Measurements from ENCODE around the gene RBFOX1.

RBFOX1 gene

DNA sequence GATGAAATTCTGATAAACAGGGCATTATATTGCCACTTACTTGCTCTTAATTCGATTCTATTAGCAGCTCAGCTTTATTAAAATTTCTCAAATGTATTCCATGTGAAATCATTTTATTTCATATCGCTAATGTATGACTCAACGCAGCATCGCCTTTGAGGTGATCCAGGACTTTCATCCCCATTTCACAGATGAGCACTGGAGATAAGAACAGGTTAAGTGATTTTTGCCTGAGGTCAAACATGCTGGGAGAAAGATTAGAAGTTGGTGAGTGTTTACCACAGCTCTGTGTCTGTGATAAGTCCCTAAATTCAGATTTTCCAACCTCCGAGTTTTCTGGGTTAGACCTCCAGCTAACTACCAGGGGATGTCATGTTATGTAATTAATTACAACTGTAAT is 43.6 kb downstream of the RBFOX1 start:
- H3K9me3 ChIP-seq (replicated peaks in 1 of 2; ENCODE audit: control insufficient read depth in 2 of 2, insufficient read depth in 1 of 2, low read depth in 1 of 2, low read length in 2 of 2) = no peaks in the 10 kb centered on the region
- no peak overlapping the region for H3K14ac ChIP-seq (ENCODE audit: low read length)
- no peak overlapping the region for H3K27ac ChIP-seq (replicated peaks; ENCODE audit: low read length)
- no peak overlapping the region for H2BK12ac ChIP-seq (ENCODE audit: low read length)
- no peak overlapping the region for H2BK120ac ChIP-seq (ENCODE audit: low read depth, low read length)
- H2BK5ac ChIP-seq (ENCODE audit: low read length) = no peak overlapping the region
- H3K9ac ChIP-seq (ENCODE audit: low read depth, low read length, poor library complexity) = no peak overlapping the region
- no peak overlapping the region for H3K4me2 ChIP-seq (ENCODE audit: insufficient read depth, low read length, poor library complexity, severe bottlenecking)
- no CpG with 5 or more reads among the region's 5 CpGs for WGBS, 2 donors (ENCODE audit: extremely low coverage in 2 of 2, insufficient read length in 2 of 2, insufficient replicate concordance in 1 of 2)
- no peaks in the 10 kb centered on the region for H3K4me1 ChIP-seq (ENCODE audit: control insufficient read depth in 2 of 2, insufficient read depth in 1 of 2, low read depth in 1 of 2, low read length in 2 of 2)
- no peaks in the 10 kb centered on the region for H3K27me3 ChIP-seq (ENCODE audit: control insufficient read depth in 3 of 3, insufficient read depth in 3 of 3, low read depth in 1 of 3, low read length in 3 of 3)
- no peak overlapping the region for H3K18ac ChIP-seq (ENCODE audit: low read length)
- no peak overlapping the region for H3K4ac ChIP-seq (ENCODE audit: low read length)
- no peak overlapping the region for H3K4me3 ChIP-seq (ENCODE audit: low read length in 2 of 2)
- DNase-seq (ENCODE audit: low spot score) = no peak
- no peak overlapping the region for H2AK5ac ChIP-seq (ENCODE audit: low read depth, low read length)
- no peak overlapping the region for H2AFZ ChIP-seq (ENCODE audit: low read length)
- no peak overlapping the region for H3K23ac ChIP-seq (ENCODE audit: low read depth, low read length, poor library complexity)
- H3K36me3 ChIP-seq (replicated peaks in 1 of 2; ENCODE audit: control insufficient read depth in 2 of 2, insufficient read depth in 2 of 2, low read length in 2 of 2) = no peaks in the 10 kb centered on the region
- H3K79me1 ChIP-seq (ENCODE audit: low read depth, low read length) = no peaks in the 10 kb centered on the region
- H2BK15ac ChIP-seq (ENCODE audit: low read length) = no peak overlapping the region
- H4K91ac ChIP-seq (ENCODE audit: low read depth, low read length, poor library complexity) = no peak overlapping the region
- H4K8ac ChIP-seq (ENCODE audit: low read depth, low read length) = no peak overlapping the region

DNA sequence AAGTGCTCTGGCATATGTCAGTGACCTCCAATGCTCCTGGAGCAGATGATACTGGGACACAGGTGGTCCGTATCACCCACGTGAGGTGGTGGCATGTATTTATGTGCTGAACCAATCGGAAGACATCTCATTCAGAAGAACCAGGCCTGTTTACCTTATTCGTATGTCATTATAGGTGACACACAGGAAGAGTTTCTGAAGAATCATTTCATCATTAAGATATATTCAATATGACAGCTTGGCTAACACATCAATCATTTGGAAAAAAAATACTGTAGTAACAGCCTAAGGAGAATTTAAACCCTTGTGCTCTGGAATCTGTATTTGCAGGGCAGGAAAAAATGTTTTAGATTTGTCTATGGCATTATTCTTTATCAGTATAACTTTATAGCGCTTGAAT is 44.6 kb downstream of the RBFOX1 start:
- H2BK5ac ChIP-seq (ENCODE audit: low read length) = no peak overlapping the region
- H2BK12ac ChIP-seq (ENCODE audit: low read length) = no peak overlapping the region
- no peak overlapping the region for H3K4me3 ChIP-seq (ENCODE audit: low read length in 2 of 2)
- DNase-seq (ENCODE audit: low spot score) = no peak
- no peak overlapping the region for H3K27ac ChIP-seq (replicated peaks; ENCODE audit: low read length)
- H3K18ac ChIP-seq (ENCODE audit: low read length) = no peak overlapping the region
- no peaks in the 10 kb centered on the region for H3K9me3 ChIP-seq (replicated peaks in 1 of 2; ENCODE audit: control insufficient read depth in 2 of 2, insufficient read depth in 1 of 2, low read depth in 1 of 2, low read length in 2 of 2)
- H3K4me1 ChIP-seq (ENCODE audit: control insufficient read depth in 2 of 2, insufficient read depth in 1 of 2, low read depth in 1 of 2, low read length in 2 of 2) = no peaks in the 10 kb centered on the region
- no peaks in the 10 kb centered on the region for H3K79me1 ChIP-seq (ENCODE audit: low read depth, low read length)
- no peak overlapping the region for H4K8ac ChIP-seq (ENCODE audit: low read depth, low read length)
- H3K23ac ChIP-seq (ENCODE audit: low read depth, low read length, poor library complexity) = no peak overlapping the region
- no peaks in the 10 kb centered on the region for H3K27me3 ChIP-seq (ENCODE audit: control insufficient read depth in 3 of 3, insufficient read depth in 3 of 3, low read depth in 1 of 3, low read length in 3 of 3)
- H3K4ac ChIP-seq (ENCODE audit: low read length) = no peak overlapping the region
- no peak overlapping the region for H3K4me2 ChIP-seq (ENCODE audit: insufficient read depth, low read length, poor library complexity, severe bottlenecking)
- H2BK15ac ChIP-seq (ENCODE audit: low read length) = no peak overlapping the region
- no peak overlapping the region for H2AFZ ChIP-seq (ENCODE audit: low read length)
- no peak overlapping the region for H4K91ac ChIP-seq (ENCODE audit: low read depth, low read length, poor library complexity)
- no peak overlapping the region for H3K14ac ChIP-seq (ENCODE audit: low read length)
- H2AK5ac ChIP-seq (ENCODE audit: low read depth, low read length) = no peak overlapping the region
- no peaks in the 10 kb centered on the region for H3K36me3 ChIP-seq (replicated peaks in 1 of 2; ENCODE audit: control insufficient read depth in 2 of 2, insufficient read depth in 2 of 2, low read length in 2 of 2)
- H3K9ac ChIP-seq (ENCODE audit: low read depth, low read length, poor library complexity) = no peak overlapping the region
- H2BK120ac ChIP-seq (ENCODE audit: low read depth, low read length) = no peak overlapping the region
- no CpG with 5 or more reads among the region's 5 CpGs for WGBS, 2 donors (ENCODE audit: extremely low coverage in 2 of 2, insufficient read length in 2 of 2, insufficient replicate concordance in 1 of 2)

DNA sequence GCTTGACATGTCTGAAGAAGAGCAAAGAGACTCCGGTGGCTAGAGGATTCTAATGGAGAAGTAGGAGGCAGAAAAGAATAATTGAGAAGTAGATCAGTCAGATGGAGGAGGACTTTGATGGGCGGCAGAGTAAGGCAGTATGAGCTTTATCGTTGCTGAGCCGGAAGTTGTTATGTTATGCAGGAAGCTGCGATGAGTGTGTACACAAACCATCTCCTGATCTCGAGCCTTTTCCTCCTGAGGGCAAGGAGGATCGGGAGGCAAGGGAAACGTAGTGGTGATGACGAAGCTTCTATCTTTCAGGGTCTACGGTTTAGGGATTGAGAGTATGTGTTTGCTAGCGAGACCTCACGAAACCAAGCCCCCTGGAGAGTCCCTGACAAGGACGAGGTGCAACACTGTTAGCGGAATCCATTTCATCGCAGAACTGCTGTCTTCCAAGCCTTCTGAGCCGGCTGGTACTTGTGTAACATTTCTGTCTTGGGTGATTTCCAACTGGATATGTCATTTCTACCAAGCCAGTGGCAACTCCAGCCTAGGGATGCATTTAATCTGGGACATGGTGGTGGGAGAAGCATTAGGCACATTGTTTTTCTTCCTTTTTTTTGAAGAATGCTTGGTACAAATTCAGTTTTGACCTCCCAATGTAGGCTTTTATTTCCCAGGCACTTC is 45.5 kb downstream of the RBFOX1 start:
- Histone ChIP-seq H3K14ac (ENCODE audit: low read length) (no peak overlapping the region), H2AK5ac (ENCODE audit: low read depth, low read length) (no peak overlapping the region), H3K4me1 (ENCODE audit: control insufficient read depth in 2 of 2, insufficient read depth in 1 of 2, low read depth in 1 of 2, low read length in 2 of 2) (no peaks in the 10 kb centered on the region), H4K8ac (ENCODE audit: low read depth, low read length) (no peak overlapping the region), H2BK5ac (ENCODE audit: low read length) (no peak overlapping the region), H2BK12ac (ENCODE audit: low read length) (no peak overlapping the region), H2AFZ (ENCODE audit: low read length) (no peak overlapping the region), H3K4me3 (ENCODE audit: low read length in 2 of 2) (no peak overlapping the region), H3K4ac (ENCODE audit: low read length) (no peak overlapping the region), H4K91ac (ENCODE audit: low read depth, low read length, poor library complexity) (no peak overlapping the region), H3K36me3 (replicated peaks in 1 of 2; ENCODE audit: control insufficient read depth in 2 of 2, insufficient read depth in 2 of 2, low read length in 2 of 2) (no peaks in the 10 kb centered on the region), H3K23ac (ENCODE audit: low read depth, low read length, poor library complexity) (no peak overlapping the region), H3K9ac (ENCODE audit: low read depth, low read length, poor library complexity) (no peak overlapping the region), H3K27me3 (ENCODE audit: control insufficient read depth in 3 of 3, insufficient read depth in 3 of 3, low read depth in 1 of 3, low read length in 3 of 3) (no peaks in the 10 kb centered on the region), H3K9me3 (replicated peaks in 1 of 2; ENCODE audit: control insufficient read depth in 2 of 2, insufficient read depth in 1 of 2, low read depth in 1 of 2, low read length in 2 of 2) (no peaks in the 10 kb centered on the region), H3K79me1 (ENCODE audit: low read depth, low read length) (no peaks in the 10 kb centered on the region), H2BK120ac (ENCODE audit: low read depth, low read length) (no peak overlapping the region), H3K27ac (replicated peaks; ENCODE audit: low read length) (no peak overlapping the region), H3K4me2 (ENCODE audit: insufficient read depth, low read length, poor library complexity, severe bottlenecking) (no peak overlapping the region), H3K18ac (ENCODE audit: low read length) (no peak overlapping the region), H2BK15ac (ENCODE audit: low read length) (no peak overlapping the region)
- WGBS, 2 donors (ENCODE audit: extremely low coverage in 2 of 2, insufficient read length in 2 of 2, insufficient replicate concordance in 1 of 2) = no CpG with 5 or more reads among the region's 16 CpGs
- no peak for DNase-seq (ENCODE audit: low spot score)

DNA sequence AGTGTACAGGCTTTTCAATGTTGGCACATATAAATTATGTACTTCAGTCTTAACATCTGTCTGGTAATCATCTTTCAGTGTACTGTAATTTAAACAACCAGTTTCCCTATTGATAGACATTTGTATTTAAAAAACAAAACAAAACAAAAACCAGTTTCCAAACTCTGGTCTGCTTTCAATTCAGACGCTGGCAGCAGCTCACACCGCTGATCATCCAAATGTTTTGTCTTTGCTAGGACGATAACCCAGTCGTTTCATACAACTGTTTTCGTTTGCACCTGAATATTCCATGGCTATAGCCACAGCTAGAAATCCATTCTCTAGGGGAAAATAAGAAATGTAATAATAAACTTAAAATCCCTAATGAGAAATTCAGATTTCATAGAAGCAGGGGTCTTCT is 47.8 kb downstream of the RBFOX1 start:
- Histone ChIP-seq H2AK5ac (ENCODE audit: low read depth, low read length) (no peak overlapping the region), H4K8ac (ENCODE audit: low read depth, low read length) (no peak overlapping the region), H2BK120ac (ENCODE audit: low read depth, low read length) (no peak overlapping the region), H3K4me1 (ENCODE audit: control insufficient read depth in 2 of 2, insufficient read depth in 1 of 2, low read depth in 1 of 2, low read length in 2 of 2) (no peaks in the 10 kb centered on the region), H3K36me3 (replicated peaks in 1 of 2; ENCODE audit: control insufficient read depth in 2 of 2, insufficient read depth in 2 of 2, low read length in 2 of 2) (no peaks in the 10 kb centered on the region), H3K9ac (ENCODE audit: low read depth, low read length, poor library complexity) (no peak overlapping the region), H2BK12ac (ENCODE audit: low read length) (no peak overlapping the region), H2BK15ac (ENCODE audit: low read length) (no peak overlapping the region), H3K9me3 (replicated peaks in 1 of 2; ENCODE audit: control insufficient read depth in 2 of 2, insufficient read depth in 1 of 2, low read depth in 1 of 2, low read length in 2 of 2) (no peaks in the 10 kb centered on the region), H4K91ac (ENCODE audit: low read depth, low read length, poor library complexity) (no peak overlapping the region), H2AFZ (ENCODE audit: low read length) (no peak overlapping the region), H3K27ac (replicated peaks; ENCODE audit: low read length) (no peak overlapping the region), H3K4me2 (ENCODE audit: insufficient read depth, low read length, poor library complexity, severe bottlenecking) (no peak overlapping the region), H3K27me3 (ENCODE audit: control insufficient read depth in 3 of 3, insufficient read depth in 3 of 3, low read depth in 1 of 3, low read length in 3 of 3) (no peaks in the 10 kb centered on the region), H2BK5ac (ENCODE audit: low read length) (no peak overlapping the region), H3K79me1 (ENCODE audit: low read depth, low read length) (no peaks in the 10 kb centered on the region), H3K23ac (ENCODE audit: low read depth, low read length, poor library complexity) (no peak overlapping the region), H3K4ac (ENCODE audit: low read length) (no peak overlapping the region), H3K4me3 (ENCODE audit: low read length in 2 of 2) (no peak overlapping the region), H3K14ac (ENCODE audit: low read length) (no peak overlapping the region), H3K18ac (ENCODE audit: low read length) (no peak overlapping the region)
- WGBS, 2 donors (ENCODE audit: extremely low coverage in 2 of 2, insufficient read length in 2 of 2, insufficient replicate concordance in 1 of 2) = no CpG with 5 or more reads among the region's 5 CpGs
- no peak for DNase-seq (ENCODE audit: low spot score)
